A549 (cell line): Measurements from ENCODE around the gene KCNH4. TPM values are rescaled to one million over a fixed set of nuclear protein-coding genes. Genes with fewer than 3 reads are reported as not detected.

Experiments
- ATAC-seq, 2 experiments: fragments of 200-7000 bp in 1 of 2; fragments of >200 bp in 1 of 2; cut with Nextera tagmentation in 1 of 2; cut with Tn5 transposase in 1 of 2; 3 replicates each; pipeline versions ENCODE4 v1.8.0 to v1.9.1; 2018 to 2020; ENCODE audit warnings: mild to moderate bottlenecking in 1 of 2, moderate library complexity in 1 of 2
- CTCF ChIA-PET: fragments of 300-600 bp; sonication (Branson Sonifier 250); formaldehyde crosslinking; extraction: SDS; loops from one replicate; lab custom pipeline; 2021; ENCODE audit warnings: antibody characterized with exemption, inconsistent platforms; lab: Yijun Ruan, JAX
- POLR2A ChIA-PET: fragments of 350-600 bp; formaldehyde crosslinking; extraction: SDS; loops from one replicate; lab custom pipeline; 2021; ENCODE audit warnings: antibody characterized with exemption, inconsistent platforms; lab: Yijun Ruan, JAX
- DNase-seq, 2 experiments: peaks; one replicate each; pipeline versions ENCODE4 v3.0.0 to v3.0.0-alpha.2; 2011 to 2016; ENCODE audit warnings: low read depth in 1 of 2, low spot score in 1 of 2
- FAIRE-seq: peaks from 2 replicates; lab custom pipeline; 2011; peaks lifted over from hg19 to GRCh38; lab: Jason Lieb, UNC
- H3K27ac ChIP-seq, 2 experiments: fragments of >200 bp; sonication (Bioruptor Twin); formaldehyde crosslinking; 3 replicates each; pipeline ENCODE4 v1.5.1; 2016 to 2017
- H3K4me1 ChIP-seq: fragments of >200 bp; sonication (Bioruptor Twin); formaldehyde crosslinking; 3 replicates; pipeline ENCODE4 v1.6.1; 2016
- H3K4me2 ChIP-seq: fragments of >200 bp; sonication (Bioruptor Twin); formaldehyde crosslinking; 3 replicates; pipeline ENCODE4 v1.6.1; 2016
- H3K4me3 ChIP-seq: fragments of >200 bp; sonication (Bioruptor Twin); formaldehyde crosslinking; 3 replicates; pipeline ENCODE4 v1.5.1; 2016
- H3K9me3 ChIP-seq: fragments of >200 bp; sonication (Bioruptor Twin); formaldehyde crosslinking; 3 replicates; pipeline ENCODE4 v1.6.1; 2016
- CBX8 ChIP-seq: fragments of 200-600 bp; sonication (generic); IDR thresholded peaks from 2 replicates; pipeline ENCODE4 v1.6.1; 2016
- CEBPB ChIP-seq, 2 experiments: fragments of >200 bp in 1 of 2; sonication (Bioruptor Twin) in 1 of 2; formaldehyde crosslinking in 1 of 2; IDR thresholded peaks; 2 replicates each; pipeline ENCODE4 v1.6.1; 2012 to 2016
- CHD2 ChIP-seq: fragments of 150-350 bp; IDR thresholded peaks from 2 replicates; pipeline ENCODE4 v1.6.1; 2014; ENCODE audit warnings: low read length; ENCODE audit not compliant: partially characterized antibody
- CTCF ChIP-seq: fragments of >200 bp; sonication (Bioruptor Twin); formaldehyde crosslinking; IDR thresholded peaks from 3 replicates; pipeline ENCODE4 v1.5.1; 2016
- EHF ChIP-seq: fragments of 250-450 bp; sonication (Bioruptor Pico); IDR thresholded peaks from 2 replicates; pipeline ENCODE4 v1.5.0; 2020; ENCODE audit warnings: mild to moderate bottlenecking
- EP300 ChIP-seq, 2 experiments: fragments of >200 bp; sonication (Bioruptor Twin); formaldehyde crosslinking; IDR thresholded peaks; 2 replicates in 1 of 2; 3 replicates in 1 of 2; pipeline ENCODE4 v1.6.1; 2016 to 2017
- FOSB ChIP-seq: fragments of 250-450 bp; sonication (Bioruptor Pico); IDR thresholded peaks from 2 replicates; pipeline ENCODE4 v1.5.0; 2020; ENCODE audit warnings: mild to moderate bottlenecking, moderate library complexity
- FOXS1 ChIP-seq: fragments of 250-450 bp; sonication (Bioruptor Pico); IDR thresholded peaks from 2 replicates; pipeline ENCODE4 v1.5.0; 2020; ENCODE audit warnings: mild to moderate bottlenecking, moderate library complexity
- GATA3 ChIP-seq: IDR thresholded peaks from 2 replicates; pipeline ENCODE4 v1.6.1; 2012; ENCODE audit warnings: borderline replicate concordance
- HDAC2 ChIP-seq: fragments of 200-600 bp; sonication (generic); IDR thresholded peaks from 2 replicates; pipeline ENCODE4 v1.6.1; 2016
- HMGXB4 ChIP-seq: fragments of 250-450 bp; sonication (Bioruptor Pico); IDR thresholded peaks from 2 replicates; pipeline ENCODE4 v1.5.0; 2021; ENCODE audit warnings: mild to moderate bottlenecking, moderate library complexity, borderline replicate concordance
- HOXB13 ChIP-seq: fragments of 250-450 bp; sonication (Bioruptor Pico); IDR thresholded peaks from 2 replicates; pipeline ENCODE4 v1.5.0; 2020; ENCODE audit warnings: low read depth, mild to moderate bottlenecking, moderate library complexity
- JUN ChIP-seq, 2 experiments: fragments of >200 bp; sonication (Bioruptor Twin); formaldehyde crosslinking; IDR thresholded peaks; 2 replicates in 1 of 2; 3 replicates in 1 of 2; pipeline ENCODE4 v1.6.1; 2016 to 2017
- KDM5A ChIP-seq: fragments of 200-600 bp; sonication (generic); IDR thresholded peaks from 2 replicates; pipeline ENCODE4 v1.6.1; 2016; ENCODE audit warnings: antibody characterized with exemption, mild to moderate bottlenecking
- MAZ ChIP-seq: fragments of 150-350 bp; IDR thresholded peaks from 2 replicates; pipeline ENCODE4 v1.6.1; 2014; ENCODE audit warnings: antibody characterized with exemption, low read depth, low read length, borderline replicate concordance
- MYC ChIP-seq: IDR thresholded peaks from 2 replicates; pipeline ENCODE4 v1.6.1; 2012; ENCODE audit warnings: mild to moderate bottlenecking, inconsistent platforms, low read length, improper control_type of control experiment, borderline replicate concordance
- PBX3 ChIP-seq: IDR thresholded peaks from 2 replicates; pipeline ENCODE4 v1.6.1; 2012
- POLR2A ChIP-seq: IDR thresholded peaks from 2 replicates; pipeline ENCODE4 v1.6.1; 2012; ENCODE audit warnings: mild to moderate bottlenecking, low read length
- POLR2AphosphoS2 ChIP-seq: conservative IDR thresholded peaks from 2 replicates; pipeline ENCODE4 v1.6.1; 2012; ENCODE audit warnings: low read length, improper control_type of control experiment, inconsistent platforms
- RARB ChIP-seq: fragments of 250-450 bp; sonication (Bioruptor Pico); IDR thresholded peaks from 2 replicates; pipeline ENCODE4 v1.8.0; 2021; ENCODE audit warnings: mild to moderate bottlenecking, moderate library complexity
- RCOR1 ChIP-seq: fragments of 150-350 bp; IDR thresholded peaks from 2 replicates; pipeline ENCODE4 v1.6.1; 2014; ENCODE audit warnings: antibody characterized with exemption, low read length, low read depth
- USF2 ChIP-seq: fragments of 450-650 bp; IDR thresholded peaks from 2 replicates; pipeline ENCODE4 v1.6.1; 2014; ENCODE audit warnings: antibody characterized with exemption
- ZFP36 ChIP-seq: fragments of 450-650 bp; IDR thresholded peaks from 2 replicates; pipeline ENCODE4 v1.6.1; 2014; ENCODE audit warnings: borderline replicate concordance; ENCODE audit not compliant: partially characterized antibody
- ZNF302 ChIP-seq: fragments of 250-450 bp; sonication (Bioruptor Pico); IDR thresholded peaks from 2 replicates; pipeline ENCODE4 v1.9.0; 2021; ENCODE audit warnings: inconsistent platforms, mild to moderate bottlenecking, moderate library complexity
- WGBS: methylation state at CpG from one replicate; pipeline ENCODE4 v1.1.6; 2017; ENCODE audit errors: missing lambda C conversion rate; 5-methylcytosine and 5-hydroxymethylcytosine counted together
- polyA plus RNA-seq, 4 experiments: library from polyadenylated mRNA; depleted of rRNA in 3 of 4; stranded (reverse); fragments of >200 nt; fragmentation: RNase III in 1 of 4; extraction: RNeasy Plus Mini Kit Qiagen cat#74134 plus additional on column Dnase treatment in 1 of 4; gene quantifications; 2 replicates in 3 of 4; 3 replicates in 1 of 4; pipeline ENCODE4 v1.2.3, GENCODE V29; 2011 to 2017

Gene KCNH4
- polyA plus RNA-seq, 2 of the 4 experiments (the other 2 are of a cell fraction) = 0.25 to 0.37 TPM

- DNase-seq = no peak
- ChIA-PET POLR2A (interaction anchor here (0.6 to 1.0 kb wide), 2 partner anchors 14 to 316 kb away, joined by 3 to 4 read pairs; partner anchors contain the start of gene KAT2A), CTCF (interaction anchor here (1.1 to 4.2 kb wide), 11 partner anchors 7 to 392 kb away, joined by 3 to 15 read pairs (median 5); partner anchors contain the start of genes HSPB9, KCNH4, NKIRAS2 and STAT3)
- Histone ChIP-seq H3K9me3 (no peaks in the 10 kb centered on the region), H3K27ac (peak overlapping the region; percentile 41 to 68; a peak in 5 of 6 replicates), H3K4me1 (peaks cover 37% of the 10 kb centered on the region), H3K4me2 (peak overlapping the region; percentile 36), H3K4me3 (no peak overlapping the region)
- ATAC-seq = no peak
- FAIRE-seq = no peak
- WGBS = 88% methylated on average over 6 of the region's 6 CpGs
- TF ChIP-seq EP300 (IDR thresholded peaks at IDR 0.05) = no peak
- no peak for TF ChIP-seq EHF (CRISPR knock-in tag)
- TF ChIP-seq USF2 = no peak
- TF ChIP-seq POLR2AphosphoS2 = no peak
- no peak for TF ChIP-seq HOXB13 (CRISPR knock-in tag)
- TF ChIP-seq MAZ = no peak
- no peak for TF ChIP-seq GATA3
- TF ChIP-seq RARB (CRISPR knock-in tag) = no peak
- no peak for TF ChIP-seq ZNF302 (CRISPR knock-in tag)
- no peak for TF ChIP-seq KDM5A
- no peak for TF ChIP-seq CTCF
- TF ChIP-seq ZFP36 = no peak
- TF ChIP-seq MYC = no peak
Measured at GRCh38 chr17:42135151-42135550, 45.8 kb downstream of the KCNH4 start.

GRCh38 chr17:42133461-42134041 lies 47.4 kb downstream of the KCNH4 start:
- H3K9me3 ChIP-seq = no peaks in the 10 kb centered on the region
- H3K27ac ChIP-seq = no peak overlapping the region
- 56% methylated on average over 4 of the region's 4 CpGs for WGBS
- TF ChIP-seq FOSB (CRISPR knock-in tag) = no peak
- no peak for TF ChIP-seq GATA3
- TF ChIP-seq PBX3 = no peak
- TF ChIP-seq FOXS1 (CRISPR knock-in tag) = no peak
- no peak for TF ChIP-seq CBX8
- TF ChIP-seq POLR2A = no peak
- no peak for TF ChIP-seq MAZ
- no peak for TF ChIP-seq JUN (IDR thresholded peaks at IDR 0.05)
- no peak for TF ChIP-seq CHD2
- TF ChIP-seq RCOR1 = no peak
- TF ChIP-seq MYC = no peak
- no peak for TF ChIP-seq HDAC2
- no peak for TF ChIP-seq HMGXB4
- no peak for TF ChIP-seq CEBPB (IDR thresholded peaks at IDR 0.05)
- TF ChIP-seq EHF (CRISPR knock-in tag) = no peak
- ChIA-PET POLR2A (interaction anchor here (1.0 kb wide), 1 partner anchor 12 kb away, joined by 6 read pairs; the partner anchor contains the start of gene KAT2A), CTCF (interaction anchor here (0.6 to 8.1 kb wide), 10 partner anchors 8 to 170 kb away, joined by 3 to 84 read pairs (median 6); partner anchors contain the start of genes KAT2A, KCNH4 and NKIRAS2)
- ATAC-seq = no peak
- FAIRE-seq = no peak
- 0 out of 3 replicates have a peak overlapping the region, but pooled peaks have one; percentile 8 for H3K4me2 ChIP-seq
- peaks cover 37% of the 10 kb centered on the region for H3K4me1 ChIP-seq
- no peak for DNase-seq
- no peak overlapping the region for H3K4me3 ChIP-seq
